Measurements from ENCODE around the gene CLCF1. TPM values are rescaled to one million over a fixed set of nuclear protein-coding genes. Genes with fewer than 3 reads are reported as not detected.

The CLCF1 gene
- total and polyA plus RNA-seq, 2 of the 13 experiments (the other 11 are each of a cell fraction or from before 2014, with no cell fraction given), result 0.49 to 0.78 TPM

DNA sequence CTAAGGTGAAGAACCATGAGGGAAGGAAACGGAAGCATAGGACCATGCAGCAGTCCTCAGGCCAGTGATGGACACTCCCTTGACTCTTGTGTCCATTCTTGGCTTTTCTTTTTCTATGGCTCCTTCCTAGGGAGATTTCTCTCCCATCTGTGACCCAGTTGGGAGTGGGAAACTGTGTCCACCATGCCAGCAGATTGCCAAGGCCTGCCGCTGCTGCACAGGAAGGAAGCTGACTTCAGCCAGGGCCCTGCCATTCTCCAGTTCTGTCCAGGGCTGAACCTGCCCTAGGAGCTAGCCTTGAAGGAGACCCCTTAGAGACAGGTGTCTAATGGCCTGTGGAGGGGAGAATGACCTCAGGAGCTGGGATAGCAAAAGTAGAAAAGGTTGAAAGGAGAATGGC is 52.7 kb downstream of the CLCF1 start:
- Histone ChIP-seq H3K4me2 (ENCODE audit: low read depth, low read length) (no peak overlapping the region), H3K79me2 (ENCODE audit: insufficient read depth, low read length) (no peaks in the 10 kb centered on the region), H3K4me3 (replicated peaks in 1 of 3; ENCODE audit: insufficient read depth in 1 of 3, low read depth in 2 of 3, low read length in 3 of 3) (no peak overlapping the region), H3K9ac (ENCODE audit: insufficient read depth, low read depth, low read length) (no peak overlapping the region), H3K4me1 (ENCODE audit: insufficient read depth, low read length) (peaks cover 15% of the 10 kb centered on the region), H3K36me3 (replicated peaks in 1 of 2; ENCODE audit: control insufficient read depth in 1 of 2, insufficient read depth in 2 of 2, low read length in 2 of 2) (no peaks in the 10 kb centered on the region), H3K27me3 (ENCODE audit: control insufficient read depth in 1 of 2, insufficient read depth in 2 of 2, low read length in 2 of 2) (no peaks in the 10 kb centered on the region), H4K20me1 (ENCODE audit: insufficient read depth, low read length) (no peaks in the 10 kb centered on the region), H2AFZ (ENCODE audit: low read length) (no peak overlapping the region), H3K27ac (ENCODE audit: extremely low read length, insufficient read depth, low read length) (no peak overlapping the region), H3K9me3 (ENCODE audit: low read length) (no peaks in the 10 kb centered on the region)
- intact Hi-C loops (cut with micrococcal nuclease; ENCODE audit: unreplicated experiment), result no loop called here
- CTCF ChIA-PET (ENCODE audit: low intra/inter-chr PET ratio, low total read pairs), result no interaction called here
- TF ChIP-seq, protein P1, sequence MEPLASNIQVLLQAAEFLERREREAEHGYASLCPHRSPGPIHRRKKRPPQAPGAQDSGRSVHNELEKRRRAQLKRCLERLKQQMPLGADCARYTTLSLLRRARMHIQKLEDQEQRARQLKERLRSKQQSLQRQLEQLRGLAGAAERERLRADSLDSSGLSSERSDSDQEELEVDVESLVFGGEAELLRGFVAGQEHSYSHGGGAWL (CRISPR knock-in tag; IDR thresholded peaks at IDR 0.05), result no peak
- TF ChIP-seq ZNF878 (CRISPR knock-in tag; IDR thresholded peaks at IDR 0.05) (no peak), CEBPG (CRISPR knock-in tag; IDR thresholded peaks at IDR 0.05) (no peak), ONECUT2 (CRISPR knock-in tag; IDR thresholded peaks at IDR 0.05) (no peak), SUZ12 (IDR thresholded peaks at IDR 0.05; ENCODE audit: low read depth, low read length) (no peak), ZSCAN21 (CRISPR knock-in tag; IDR thresholded peaks at IDR 0.05; ENCODE audit: borderline replicate concordance) (no peak), ZNF232 (CRISPR knock-in tag; IDR thresholded peaks at IDR 0.05; ENCODE audit: borderline replicate concordance) (no peak)
- TF ChIP-seq, protein P2, sequence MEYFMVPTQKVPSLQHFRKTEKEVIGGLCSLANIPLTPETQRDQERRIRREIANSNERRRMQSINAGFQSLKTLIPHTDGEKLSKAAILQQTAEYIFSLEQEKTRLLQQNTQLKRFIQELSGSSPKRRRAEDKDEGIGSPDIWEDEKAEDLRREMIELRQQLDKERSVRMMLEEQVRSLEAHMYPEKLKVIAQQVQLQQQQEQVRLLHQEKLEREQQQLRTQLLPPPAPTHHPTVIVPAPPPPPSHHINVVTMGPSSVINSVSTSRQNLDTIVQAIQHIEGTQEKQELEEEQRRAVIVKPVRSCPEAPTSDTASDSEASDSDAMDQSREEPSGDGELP (IDR thresholded peaks at IDR 0.05; ENCODE audit: borderline replicate concordance, low read depth), result no peak
- TF ChIP-seq, protein P3, sequence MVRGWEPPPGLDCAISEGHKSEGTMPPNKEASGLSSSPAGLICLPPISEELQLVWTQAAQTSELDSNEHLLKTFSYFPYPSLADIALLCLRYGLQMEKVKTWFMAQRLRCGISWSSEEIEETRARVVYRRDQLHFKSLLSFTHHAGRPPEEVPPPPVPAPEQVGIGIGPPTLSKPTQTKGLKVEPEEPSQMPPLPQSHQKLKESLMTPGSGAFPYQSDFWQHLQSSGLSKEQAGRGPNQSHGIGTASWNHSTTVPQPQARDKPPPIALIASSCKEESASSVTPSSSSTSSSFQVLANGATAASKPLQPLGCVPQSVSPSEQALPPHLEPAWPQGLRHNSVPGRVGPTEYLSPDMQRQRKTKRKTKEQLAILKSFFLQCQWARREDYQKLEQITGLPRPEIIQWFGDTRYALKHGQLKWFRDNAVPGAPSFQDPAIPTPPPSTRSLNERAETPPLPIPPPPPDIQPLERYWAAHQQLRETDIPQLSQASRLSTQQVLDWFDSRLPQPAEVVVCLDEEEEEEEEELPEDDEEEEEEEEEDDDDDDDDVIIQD (CRISPR knock-in tag; IDR thresholded peaks at IDR 0.05; ENCODE audit: low read depth), result no peak
- DNase-seq (ENCODE audit: low spot score) (no peak), FAIRE-seq (no peak), ATAC-seq (no peak)
- POLR2A ChIA-PET, result no interaction called here
- in situ Hi-C loops (cut with HindIII; ENCODE audit: extremely low pct_ligation_motif_present, low pct_unique_long_range_greater_than_20kb), result no loop called here
- 100% methylated on average over 1 of the region's 2 CpGs for WGBS (ENCODE audit: low lambda C conversion rate)
- BruUV-seq (replicated peaks), result no TSS peak

Measured in HepG2 (cell line).